Panc1 (cell line): Measurements from ENCODE around the gene RSPH4A. TPM values are rescaled to one million over a fixed set of nuclear protein-coding genes. Genes with fewer than 3 reads are reported as not detected.

Experiments used
- ATAC-seq: fragments of 200-7000 bp; cut with Tn5 transposase; 2 replicates; pipeline ENCODE4 v1.9.1; 2020; ENCODE audit warnings: mild to moderate bottlenecking, moderate library complexity
- BruUV-seq: library from RNA; stranded (reverse); fragments of 400-500 nt; replicated peaks from 2 replicates; lab custom pipeline; 2021; lab: Mats Ljungman, UMichigan
- CTCF ChIA-PET: fragments of 300-600 bp; sonication (Branson Sonifier 250); formaldehyde crosslinking; loops from one replicate; lab custom pipeline; 2022; ENCODE audit warnings: antibody characterized with exemption; lab: Charles Lee
- POLR2A ChIA-PET: fragments of 300-600 bp; sonication (Branson Sonifier 250); formaldehyde crosslinking; loops from one replicate; lab custom pipeline; 2022; ENCODE audit warnings: antibody characterized with exemption; lab: Charles Lee
- DNase-seq: peaks from one replicate; pipeline ENCODE4 v3.0.0-alpha.2; 2010; ENCODE audit warnings: low read depth, low spot score
- H3K27ac ChIP-seq: 2 replicates; pipeline ENCODE4 v1.5.1; 2011; ENCODE audit warnings: mild to moderate bottlenecking, low read length, inconsistent platforms
- H3K27me3 ChIP-seq: fragments of 200-500 bp; sonication (Bioruptor generic); 2 replicates; pipeline ENCODE4 v1.6.0; 2014; ENCODE audit warnings: low read length, inconsistent platforms; ENCODE audit not compliant: control insufficient read depth, insufficient read depth
- H3K36me3 ChIP-seq: fragments of 200-500 bp; sonication (Bioruptor generic); 2 replicates; pipeline ENCODE4 v1.5.1; 2014; ENCODE audit warnings: inconsistent platforms, mild to moderate bottlenecking, low read length, moderate library complexity; ENCODE audit not compliant: control insufficient read depth, insufficient read depth
- H3K4me1 ChIP-seq: 2 replicates; pipeline ENCODE4 v1.5.1; 2011; ENCODE audit warnings: inconsistent platforms, mild to moderate bottlenecking, low read length, moderate library complexity; ENCODE audit not compliant: control insufficient read depth, insufficient read depth
- H3K4me3 ChIP-seq, 2 experiments: 2 replicates each; pipeline ENCODE4 v1.5.1; 2011 to 2012; ENCODE audit warnings: low read depth in 2 of 2, low read length in 2 of 2, mild to moderate bottlenecking in 2 of 2, inconsistent platforms in 1 of 2, moderate library complexity in 1 of 2
- H3K9me3 ChIP-seq: fragments of 200-500 bp; sonication (Bioruptor generic); 2 replicates; pipeline ENCODE4 v1.5.1; 2014; ENCODE audit warnings: low read depth, mild to moderate bottlenecking, inconsistent platforms, low read length, moderate library complexity; ENCODE audit not compliant: control insufficient read depth, insufficient read depth
- POLR2AphosphoS5 ChIP-seq: IDR thresholded peaks from 2 replicates; pipeline ENCODE4 v1.6.1; 2012; ENCODE audit warnings: mild to moderate bottlenecking, low read depth, low read length, moderate library complexity
- SIN3A ChIP-seq: IDR thresholded peaks from 2 replicates; pipeline ENCODE4 v1.6.1; 2012; ENCODE audit warnings: low read depth, mild to moderate bottlenecking, low read length, moderate library complexity, borderline replicate concordance; ENCODE audit not compliant: insufficient read depth
- TCF7L2 ChIP-seq: IDR thresholded peaks from 2 replicates; pipeline ENCODE4 v1.6.1; 2011; ENCODE audit warnings: mild to moderate bottlenecking, low read depth, low read length, inconsistent platforms
- in situ Hi-C: cut with HindIII; loops from 2 replicates; pipeline ENCODE4 v1.10.0; 2016; ENCODE audit warnings: low sequenced_read_pairs, low pct_unique_long_range_greater_than_20kb
- intact Hi-C: fragments of 100-400 bp; cut with micrococcal nuclease; formaldehyde crosslinking; loops from one replicate; pipeline ENCODE4 v1.10.0; 2022; ENCODE audit not compliant: unreplicated experiment
- total RNA-seq: library from RNA; stranded (reverse); gene quantifications from one replicate; pipeline ENCODE4 v1.2.1, GENCODE V29; 2021; ENCODE audit not compliant: unreplicated experiment
- TF ChIP-seq, protein P1 (sequence below), 2 experiments: IDR thresholded peaks; 2 replicates each; pipeline ENCODE4 v1.6.1; 2011 to 2012; ENCODE audit warnings: low read depth in 2 of 2, control low read depth in 1 of 2, low read length in 1 of 2, mild to moderate bottlenecking in 1 of 2, moderate library complexity in 1 of 2; ENCODE audit not compliant: insufficient read depth in 1 of 2
- TF ChIP-seq, protein P2 (sequence below): fragments of 450-650 bp; IDR thresholded peaks from 2 replicates; pipeline ENCODE4 v1.5.1; 2017; ENCODE audit warnings: mild to moderate bottlenecking

Gene RSPH4A
- total RNA-seq, 1 experiment from 2014 or later: 0.44 TPM

DNA sequence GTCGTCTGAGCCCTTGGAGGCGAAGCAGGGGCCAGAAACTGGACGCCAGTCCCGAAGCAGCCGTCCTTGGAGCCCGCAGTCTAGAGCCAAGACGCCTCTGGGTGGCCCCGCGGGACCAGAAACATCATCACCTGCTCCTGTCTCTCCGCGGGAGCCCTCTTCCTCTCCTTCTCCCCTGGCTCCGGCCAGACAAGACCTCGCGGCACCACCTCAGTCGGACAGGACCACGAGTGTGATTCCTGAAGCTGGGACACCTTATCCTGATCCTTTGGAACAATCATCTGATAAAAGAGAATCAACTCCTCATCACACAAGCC is 416 bp downstream of the RSPH4A start:
- peaks cover 22% of the 10 kb centered on the region for H3K27me3 ChIP-seq
- CTCF ChIA-PET: no interaction called here
- intact Hi-C loops (no loop called here), in situ Hi-C loops (no loop called here)
- POLR2A ChIA-PET: interaction anchor here (0.6 to 1.0 kb wide), 2 partner anchors 12 to 521 kb away, joined by 3 read pairs; no protein-coding TSS in a partner anchor
- peak overlapping the region; percentile 49 to 76 for H3K4me3 ChIP-seq
- H3K36me3 ChIP-seq: no peaks in the 10 kb centered on the region
- H3K9me3 ChIP-seq: no peaks in the 10 kb centered on the region
- H3K4me1 ChIP-seq: 0 out of 2 replicates have a peak, but pooled peaks cover 7% of the 10 kb centered on the region
- DNase-seq (no peak), ATAC-seq (peak; percentile 76)
- BruUV-seq: no TSS peak
- TF ChIP-seq, protein P1, sequence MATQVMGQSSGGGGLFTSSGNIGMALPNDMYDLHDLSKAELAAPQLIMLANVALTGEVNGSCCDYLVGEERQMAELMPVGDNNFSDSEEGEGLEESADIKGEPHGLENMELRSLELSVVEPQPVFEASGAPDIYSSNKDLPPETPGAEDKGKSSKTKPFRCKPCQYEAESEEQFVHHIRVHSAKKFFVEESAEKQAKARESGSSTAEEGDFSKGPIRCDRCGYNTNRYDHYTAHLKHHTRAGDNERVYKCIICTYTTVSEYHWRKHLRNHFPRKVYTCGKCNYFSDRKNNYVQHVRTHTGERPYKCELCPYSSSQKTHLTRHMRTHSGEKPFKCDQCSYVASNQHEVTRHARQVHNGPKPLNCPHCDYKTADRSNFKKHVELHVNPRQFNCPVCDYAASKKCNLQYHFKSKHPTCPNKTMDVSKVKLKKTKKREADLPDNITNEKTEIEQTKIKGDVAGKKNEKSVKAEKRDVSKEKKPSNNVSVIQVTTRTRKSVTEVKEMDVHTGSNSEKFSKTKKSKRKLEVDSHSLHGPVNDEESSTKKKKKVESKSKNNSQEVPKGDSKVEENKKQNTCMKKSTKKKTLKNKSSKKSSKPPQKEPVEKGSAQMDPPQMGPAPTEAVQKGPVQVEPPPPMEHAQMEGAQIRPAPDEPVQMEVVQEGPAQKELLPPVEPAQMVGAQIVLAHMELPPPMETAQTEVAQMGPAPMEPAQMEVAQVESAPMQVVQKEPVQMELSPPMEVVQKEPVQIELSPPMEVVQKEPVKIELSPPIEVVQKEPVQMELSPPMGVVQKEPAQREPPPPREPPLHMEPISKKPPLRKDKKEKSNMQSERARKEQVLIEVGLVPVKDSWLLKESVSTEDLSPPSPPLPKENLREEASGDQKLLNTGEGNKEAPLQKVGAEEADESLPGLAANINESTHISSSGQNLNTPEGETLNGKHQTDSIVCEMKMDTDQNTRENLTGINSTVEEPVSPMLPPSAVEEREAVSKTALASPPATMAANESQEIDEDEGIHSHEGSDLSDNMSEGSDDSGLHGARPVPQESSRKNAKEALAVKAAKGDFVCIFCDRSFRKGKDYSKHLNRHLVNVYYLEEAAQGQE (IDR thresholded peaks at IDR 0.05; ENCODE audit: insufficient read depth in 1 of 2, low read depth in 2 of 2, low read length in 1 of 2): no peak
- TF ChIP-seq, protein P2, sequence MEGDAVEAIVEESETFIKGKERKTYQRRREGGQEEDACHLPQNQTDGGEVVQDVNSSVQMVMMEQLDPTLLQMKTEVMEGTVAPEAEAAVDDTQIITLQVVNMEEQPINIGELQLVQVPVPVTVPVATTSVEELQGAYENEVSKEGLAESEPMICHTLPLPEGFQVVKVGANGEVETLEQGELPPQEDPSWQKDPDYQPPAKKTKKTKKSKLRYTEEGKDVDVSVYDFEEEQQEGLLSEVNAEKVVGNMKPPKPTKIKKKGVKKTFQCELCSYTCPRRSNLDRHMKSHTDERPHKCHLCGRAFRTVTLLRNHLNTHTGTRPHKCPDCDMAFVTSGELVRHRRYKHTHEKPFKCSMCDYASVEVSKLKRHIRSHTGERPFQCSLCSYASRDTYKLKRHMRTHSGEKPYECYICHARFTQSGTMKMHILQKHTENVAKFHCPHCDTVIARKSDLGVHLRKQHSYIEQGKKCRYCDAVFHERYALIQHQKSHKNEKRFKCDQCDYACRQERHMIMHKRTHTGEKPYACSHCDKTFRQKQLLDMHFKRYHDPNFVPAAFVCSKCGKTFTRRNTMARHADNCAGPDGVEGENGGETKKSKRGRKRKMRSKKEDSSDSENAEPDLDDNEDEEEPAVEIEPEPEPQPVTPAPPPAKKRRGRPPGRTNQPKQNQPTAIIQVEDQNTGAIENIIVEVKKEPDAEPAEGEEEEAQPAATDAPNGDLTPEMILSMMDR: no peak
- TF ChIP-seq POLR2AphosphoS5 (no peak), SIN3A (no peak), TCF7L2 (no peak)
- no peak overlapping the region for H3K27ac ChIP-seq

DNA sequence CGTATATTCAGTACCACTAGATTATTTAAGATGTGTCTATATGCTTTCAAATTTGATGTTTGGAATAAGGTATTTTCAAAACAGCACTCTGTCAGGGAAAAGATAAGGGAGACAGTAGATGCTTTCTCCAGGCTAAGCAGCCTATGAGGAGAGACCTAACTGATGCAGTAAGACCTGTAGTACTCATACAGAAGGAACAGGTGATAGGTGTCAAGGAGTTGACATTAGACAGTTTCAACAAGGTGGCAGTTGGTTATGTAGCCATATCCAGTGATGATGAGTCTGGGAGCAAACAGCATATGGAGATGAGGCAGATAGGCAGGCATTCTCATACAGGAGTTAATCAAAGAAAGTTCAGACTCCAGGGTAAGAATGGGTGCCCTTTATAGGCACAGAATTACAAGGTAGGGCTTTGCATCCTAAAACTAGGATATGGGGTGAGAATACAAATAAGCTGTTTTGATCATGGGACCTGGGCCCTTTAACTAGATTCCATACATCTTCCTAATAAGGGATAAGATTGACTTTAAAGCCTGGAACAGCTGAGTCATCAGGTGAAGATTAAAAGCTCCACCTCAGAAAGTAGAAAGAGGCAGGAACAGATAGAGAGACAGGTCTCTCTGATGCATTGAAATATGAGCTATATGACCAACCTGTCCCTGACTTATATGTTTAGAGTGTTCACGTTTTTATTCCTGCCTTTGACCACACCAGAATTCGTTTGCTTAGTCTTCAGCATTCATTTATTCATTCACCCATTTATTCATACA is 7.9 kb downstream of the RSPH4A start:
- CTCF ChIA-PET: no interaction called here
- TF ChIP-seq TCF7L2: no peak
- TF ChIP-seq POLR2AphosphoS5: no peak
- no peak for TF ChIP-seq SIN3A
- TF ChIP-seq, protein P1 (IDR thresholded peaks at IDR 0.05; ENCODE audit: insufficient read depth in 1 of 2, low read depth in 2 of 2, low read length in 1 of 2): no peak
- TF ChIP-seq, protein P2: no peak
- BruUV-seq: no TSS peak
- ATAC-seq: no peak
- in situ Hi-C loops: no loop called here
- DNase-seq: no peak
- Histone ChIP-seq H3K9me3 (no peaks in the 10 kb centered on the region), H3K36me3 (no peaks in the 10 kb centered on the region), H3K27me3 (no peaks in the 10 kb centered on the region), H3K4me3 (no peak overlapping the region), H3K27ac (no peak overlapping the region), H3K4me1 (no peaks in the 10 kb centered on the region)
- POLR2A ChIA-PET: no interaction called here
- intact Hi-C loops: no loop called here
